Thoracic aorta (tissue), 2 donors: ENCODE data around the gene NOTCH1. TPM values are rescaled to one million over a fixed set of nuclear protein-coding genes. Genes with fewer than 3 reads are reported as not detected.

Source experiments
- ATAC-seq: fragments of 150-250 bp; one replicate; pipeline ENCODE4 v1.8.0; 2017; ENCODE audit warnings: low read depth; ENCODE audit not compliant: insufficient number of reproducible peaks, low FRiP score
- DNase-seq: peaks from one replicate; pipeline ENCODE4 v3.0.0-alpha.2; 2020; ENCODE audit warnings: low spot score
- H3K27ac ChIP-seq, 2 donors: fragments of 200-600 bp; sonication (generic); 1 replicate in 1 of 2; 2 replicates in 1 of 2; pipeline ENCODE4 v1.5.1; 2016; ENCODE audit warnings: mild to moderate bottlenecking in 2 of 2, moderate library complexity in 2 of 2
- H3K27me3 ChIP-seq: fragments of 200-600 bp; sonication (generic); replicated peaks from 2 replicates; pipeline ENCODE4 v1.6.0; 2016; ENCODE audit warnings: mild to moderate bottlenecking; ENCODE audit not compliant: insufficient read depth
- H3K36me3 ChIP-seq: fragments of 200-600 bp; sonication (generic); one replicate; pipeline ENCODE4 v1.5.1; 2016
- H3K4me1 ChIP-seq, 2 donors: fragments of 200-600 bp; sonication (generic); 1 replicate in 1 of 2; 2 replicates in 1 of 2; pipeline versions ENCODE4 v1.5.1 to v1.6.0; 2016; ENCODE audit warnings: low read depth in 2 of 2, mild to moderate bottlenecking in 1 of 2; ENCODE audit not compliant: control insufficient read depth in 1 of 2
- H3K4me3 ChIP-seq: fragments of 200-600 bp; sonication (generic); 2 replicates; pipeline ENCODE4 v1.5.1; 2016; ENCODE audit warnings: mild to moderate bottlenecking
- H3K9me3 ChIP-seq: fragments of 200-600 bp; sonication (generic); 2 replicates; pipeline ENCODE4 v1.5.1; 2016
- total RNA-seq, 2 donors: library from RNA; depleted of rRNA; stranded (reverse); fragments of >200 nt; gene quantifications; one replicate each; pipeline versions ENCODE4 v1.1.0 to v1.2.3, GENCODE V29; 2016
- TF ChIP-seq, protein P1 (sequence below): fragments of 200-600 bp; sonication (generic); IDR thresholded peaks from one replicate; pipeline ENCODE4 v1.5.1; 2019; ENCODE audit warnings: antibody characterized with exemption

NOTCH1 gene
- total RNA-seq, 2 donors from 2014 or later, result 40.9 to 48.1 TPM

DNA sequence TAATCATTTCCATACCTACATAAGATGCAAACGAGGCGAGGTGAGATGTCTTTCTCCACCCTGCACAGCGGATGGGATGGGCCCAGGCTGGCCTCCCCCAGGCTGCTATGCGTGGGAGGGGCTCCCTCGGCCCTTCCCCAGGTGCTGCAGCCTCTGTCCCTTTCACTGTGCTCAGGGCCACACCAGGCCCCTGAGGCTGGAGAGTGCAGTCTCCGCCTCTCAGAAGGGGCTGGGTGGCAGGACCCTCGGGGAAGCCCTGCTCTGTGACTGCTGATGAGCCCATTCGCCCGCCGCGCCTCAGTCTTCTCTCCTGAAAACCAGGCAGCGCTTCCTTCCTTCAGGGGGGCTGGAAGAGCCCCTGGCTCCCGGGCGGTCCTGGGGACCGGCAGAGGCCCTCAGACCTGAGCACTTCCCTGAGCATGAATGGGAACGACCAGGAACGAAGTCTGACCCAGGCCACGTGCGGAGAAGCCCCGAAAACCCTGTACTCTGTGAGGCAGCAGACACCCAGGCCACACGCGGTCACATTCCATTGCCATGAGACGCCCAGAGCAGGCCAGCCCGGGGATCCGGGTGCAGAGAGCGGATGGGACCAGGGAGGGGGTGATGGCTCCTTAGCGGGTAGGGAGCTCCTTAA lies 21.9 kb upstream of the NOTCH1 start:
- ATAC-seq (no peak), DNase-seq (peak; percentile 71)
- TF ChIP-seq, protein P1, sequence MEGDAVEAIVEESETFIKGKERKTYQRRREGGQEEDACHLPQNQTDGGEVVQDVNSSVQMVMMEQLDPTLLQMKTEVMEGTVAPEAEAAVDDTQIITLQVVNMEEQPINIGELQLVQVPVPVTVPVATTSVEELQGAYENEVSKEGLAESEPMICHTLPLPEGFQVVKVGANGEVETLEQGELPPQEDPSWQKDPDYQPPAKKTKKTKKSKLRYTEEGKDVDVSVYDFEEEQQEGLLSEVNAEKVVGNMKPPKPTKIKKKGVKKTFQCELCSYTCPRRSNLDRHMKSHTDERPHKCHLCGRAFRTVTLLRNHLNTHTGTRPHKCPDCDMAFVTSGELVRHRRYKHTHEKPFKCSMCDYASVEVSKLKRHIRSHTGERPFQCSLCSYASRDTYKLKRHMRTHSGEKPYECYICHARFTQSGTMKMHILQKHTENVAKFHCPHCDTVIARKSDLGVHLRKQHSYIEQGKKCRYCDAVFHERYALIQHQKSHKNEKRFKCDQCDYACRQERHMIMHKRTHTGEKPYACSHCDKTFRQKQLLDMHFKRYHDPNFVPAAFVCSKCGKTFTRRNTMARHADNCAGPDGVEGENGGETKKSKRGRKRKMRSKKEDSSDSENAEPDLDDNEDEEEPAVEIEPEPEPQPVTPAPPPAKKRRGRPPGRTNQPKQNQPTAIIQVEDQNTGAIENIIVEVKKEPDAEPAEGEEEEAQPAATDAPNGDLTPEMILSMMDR, result no peak
- Histone ChIP-seq H3K27me3 (no peaks in the 10 kb centered on the region), H3K27ac (peak overlapping the region; percentile 67 to 69), H3K4me1 (peaks cover 45 to 80% of the 10 kb centered on the region in 2 donors), H3K9me3 (no peaks in the 10 kb centered on the region), H3K36me3 (no peaks in the 10 kb centered on the region), H3K4me3 (peak overlapping the region; percentile 7)

DNA sequence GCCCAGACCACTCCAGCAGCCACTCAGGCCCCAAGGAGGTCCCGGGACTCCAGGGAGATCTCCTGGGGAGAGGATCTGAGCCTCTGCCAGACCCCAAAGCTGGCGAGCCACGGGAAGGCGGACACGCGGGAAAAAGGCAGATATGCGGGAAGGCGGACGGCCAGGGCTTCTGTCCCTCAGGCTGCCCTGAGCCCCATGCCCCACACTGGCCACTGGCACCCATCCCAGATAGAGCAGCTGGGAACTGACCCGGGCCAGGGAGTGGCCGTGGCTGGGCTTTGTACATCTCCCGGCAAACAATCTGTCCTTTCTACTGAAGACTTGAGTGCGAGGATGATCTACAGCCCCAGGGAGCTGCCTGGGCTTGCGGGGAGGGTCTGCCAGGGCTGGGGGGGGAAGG lies 21.1 kb upstream of the NOTCH1 start:
- no peak overlapping the region for H3K4me3 ChIP-seq
- peak overlapping the region; percentile 8 to 56 for H3K27ac ChIP-seq
- no peaks in the 10 kb centered on the region for H3K27me3 ChIP-seq
- TF ChIP-seq, protein P1, result no peak
- no peaks in the 10 kb centered on the region for H3K36me3 ChIP-seq
- DNase-seq (no peak), ATAC-seq (no peak)
- H3K4me1 ChIP-seq, result peaks cover 39 to 71% of the 10 kb centered on the region in 2 donors
- H3K9me3 ChIP-seq, result no peaks in the 10 kb centered on the region

DNA sequence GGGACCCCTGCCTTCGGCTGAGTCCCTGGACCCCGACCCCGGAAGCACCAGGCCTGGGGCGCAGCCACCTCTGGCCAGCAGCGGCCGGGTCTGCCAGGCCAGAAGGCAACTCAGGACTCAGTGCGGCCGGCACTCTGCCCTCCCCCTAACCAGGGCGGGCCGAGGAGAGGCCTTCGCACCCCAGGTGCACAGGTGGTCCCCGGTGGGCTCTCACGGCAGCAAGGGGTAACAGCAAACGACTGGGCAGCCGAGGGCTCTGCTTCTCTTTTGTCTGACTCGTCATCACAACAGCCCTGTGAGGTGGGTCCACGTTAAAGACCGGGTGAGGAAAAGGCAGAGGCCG lies 20.7 kb upstream of the NOTCH1 start:
- no peaks in the 10 kb centered on the region for H3K9me3 ChIP-seq
- TF ChIP-seq, protein P1, result no peak
- ATAC-seq (no peak), DNase-seq (no peak)
- no peak overlapping the region for H3K4me3 ChIP-seq
- H3K36me3 ChIP-seq, result no peaks in the 10 kb centered on the region
- no peaks in the 10 kb centered on the region for H3K27me3 ChIP-seq
- H3K4me1 ChIP-seq, result peaks cover 36 to 67% of the 10 kb centered on the region in 2 donors
- H3K27ac ChIP-seq, result peak overlapping the region; percentile 8 to 56

DNA sequence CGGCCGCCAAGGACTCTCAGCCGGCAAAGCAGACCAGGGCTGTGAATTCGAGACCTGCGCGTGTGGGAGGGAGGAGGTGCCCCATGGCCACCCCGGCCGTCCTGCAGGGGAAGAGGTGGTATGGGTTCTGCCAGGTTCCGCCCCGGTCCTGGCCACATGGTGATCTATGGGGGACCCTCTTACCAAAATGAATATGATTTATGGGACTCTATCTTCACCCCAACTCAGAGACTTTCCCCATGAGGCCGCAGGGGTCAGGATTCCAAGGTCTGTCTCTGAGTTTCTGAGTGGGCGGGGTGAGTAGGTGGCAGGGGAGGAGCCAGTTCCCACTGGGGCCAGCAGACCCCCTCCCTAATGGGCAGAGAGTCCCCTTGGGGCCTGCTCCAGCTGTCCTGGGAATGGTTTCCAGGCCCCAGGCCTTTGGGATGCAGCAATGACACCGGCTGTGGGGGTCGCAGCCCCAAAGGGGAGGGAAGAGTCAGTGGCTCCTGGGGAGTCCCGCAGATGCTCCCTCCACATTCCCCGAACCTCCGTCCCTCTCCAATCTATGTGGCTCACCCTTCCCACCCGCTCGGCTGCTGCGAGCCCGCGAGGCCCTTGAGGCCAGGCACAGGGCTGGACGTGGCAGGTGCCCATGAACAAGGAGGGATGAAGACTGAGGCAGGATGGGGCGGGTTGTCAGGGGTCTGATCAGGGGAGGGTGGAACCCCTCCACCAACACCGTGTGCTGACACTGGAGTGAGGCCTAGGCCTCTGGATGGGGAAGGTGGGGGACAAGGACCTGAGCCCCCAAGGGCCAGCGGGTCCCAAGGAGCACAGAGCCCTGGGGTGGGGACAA lies 20.1 kb upstream of the NOTCH1 start:
- DNase-seq (no peak), ATAC-seq (no peak)
- Histone ChIP-seq H3K4me3 (no peak overlapping the region), H3K27me3 (no peaks in the 10 kb centered on the region), H3K36me3 (no peaks in the 10 kb centered on the region), H3K4me1 (peaks cover 36 to 61% of the 10 kb centered on the region in 2 donors), H3K9me3 (no peaks in the 10 kb centered on the region), H3K27ac (peak overlapping the region; percentile 41 to 56)
- TF ChIP-seq, protein P1, result no peak

DNA sequence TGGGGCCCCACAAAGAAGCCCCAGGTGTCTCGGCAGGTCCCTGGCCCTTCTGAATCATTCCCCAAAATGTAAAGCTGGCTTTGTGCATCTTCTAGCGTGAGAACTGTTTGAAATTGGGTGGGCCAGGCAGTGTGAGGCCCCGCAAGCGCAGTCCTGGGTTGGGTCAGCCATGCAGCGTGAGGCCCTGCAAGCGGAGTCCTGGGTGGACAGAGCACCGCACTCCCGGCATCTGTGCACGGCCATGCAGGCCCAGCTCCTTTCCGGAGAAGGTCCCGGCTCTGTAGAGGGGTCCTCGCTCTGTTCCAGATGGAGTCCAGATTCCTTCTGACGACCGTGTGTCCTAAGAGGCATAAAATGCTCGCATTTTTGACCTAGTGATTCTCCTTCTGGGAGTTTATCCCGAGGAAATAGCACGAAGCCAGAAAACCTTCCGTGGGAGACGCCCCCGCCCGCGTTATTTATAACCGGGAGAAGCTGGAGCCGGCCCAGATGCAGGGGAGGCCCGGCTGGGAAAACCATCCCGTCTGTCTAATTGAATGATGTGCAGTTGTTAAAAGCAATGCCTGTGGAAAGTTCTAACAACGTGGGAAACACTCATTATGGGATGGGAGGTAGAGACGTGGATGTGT lies 19.4 kb upstream of the NOTCH1 start:
- H3K27ac ChIP-seq, result peak overlapping the region; percentile 41 to 56
- no peak overlapping the region for H3K4me3 ChIP-seq
- no peaks in the 10 kb centered on the region for H3K27me3 ChIP-seq
- TF ChIP-seq, protein P1, result no peak
- DNase-seq (no peak), ATAC-seq (no peak)
- no peaks in the 10 kb centered on the region for H3K9me3 ChIP-seq
- H3K4me1 ChIP-seq, result peaks cover 36 to 54% of the 10 kb centered on the region in 2 donors
- H3K36me3 ChIP-seq, result no peaks in the 10 kb centered on the region
